Renal pelvis (tissue), 12 donors: ENCODE data around the gene ZNF565. TPM values are rescaled to one million over a fixed set of nuclear protein-coding genes. Genes with fewer than 3 reads are reported as not detected.
"Not testable (repeated sequence)": the region's sequence is repeated elsewhere in the genome, so short reads cannot be mapped to it uniquely, and the experiment has no call there.

Experiments used
- DNase-seq: peaks from one replicate; pipeline ENCODE4 v3.0.0-alpha.2; 2013
- long read RNA-seq, 16 experiments: transcript quantifications; one replicate each; lab custom pipeline, GENCODE V29; 2026
- polyA plus RNA-seq, 3 donors: library from polyadenylated mRNA; unstranded; fragments of 120-200 nt; gene quantifications; one replicate each; pipeline ENCODE4 v1.2.1, GENCODE V29; 2013; ENCODE audit not compliant: insufficient read length in 3 of 3

ZNF565 gene
- 1 to 10 TPM; 5.8 to 8.5 (median 8.5) TPM for polyA plus RNA-seq
- long read RNA-seq, donor 1, partial matches to known transcripts: 0 of 1 reads
- long read RNA-seq, donor 1, other reads (novel, unspliced or antisense): 0 of 1 reads
- long read RNA-seq, donor 2, partial matches to known transcripts: 0 of 1 reads
- long read RNA-seq, donor 2, other reads (novel, unspliced or antisense): 0 of 1 reads
- long read RNA-seq, donor 3, partial matches to known transcripts: 181 of 209 reads
- long read RNA-seq, donor 3, other reads (novel, unspliced or antisense): 27 of 209 reads
- long read RNA-seq, donor 4, partial matches to known transcripts: 16 of 35 reads
- long read RNA-seq, donor 4, other reads (novel, unspliced or antisense): 18 of 35 reads
- long read RNA-seq, donor 5, partial matches to known transcripts: 0 of 22 reads
- long read RNA-seq, donor 5, other reads (novel, unspliced or antisense): 21 of 22 reads
- long read RNA-seq, donor 6: 0 reads
- long read RNA-seq, donor 7, partial matches to known transcripts: 0 of 1 reads
- long read RNA-seq, donor 7, other reads (novel, unspliced or antisense): 0 of 1 reads
- long read RNA-seq, donor 8, partial matches to known transcripts: 19 of 26 reads
- long read RNA-seq, donor 8, other reads (novel, unspliced or antisense): 7 of 26 reads
- long read RNA-seq, donor 9, partial matches to known transcripts: 7 of 36 reads
- long read RNA-seq, donor 9, other reads (novel, unspliced or antisense): 29 of 36 reads
- long read RNA-seq, donor 10, partial matches to known transcripts: 8 of 40 reads
- long read RNA-seq, donor 10, other reads (novel, unspliced or antisense): 31 of 40 reads
- long read RNA-seq, donor 11, partial matches to known transcripts: 109 of 121 reads
- long read RNA-seq, donor 11, other reads (novel, unspliced or antisense): 11 of 121 reads
- long read RNA-seq, donor 12, partial matches to known transcripts: 74 of 117 reads
- long read RNA-seq, donor 12, other reads (novel, unspliced or antisense): 41 of 117 reads
- long read RNA-seq, donor 13, partial matches to known transcripts: 9 of 14 reads
- long read RNA-seq, donor 13, other reads (novel, unspliced or antisense): 5 of 14 reads
- long read RNA-seq, donor 14: 0 reads
- long read RNA-seq, donor 15, partial matches to known transcripts: 0 of 2 reads
- long read RNA-seq, donor 15, other reads (novel, unspliced or antisense): 0 of 2 reads
- long read RNA-seq, donor 16, partial matches to known transcripts: 72 of 93 reads
- long read RNA-seq, donor 16, other reads (novel, unspliced or antisense): 18 of 93 reads

DNA sequence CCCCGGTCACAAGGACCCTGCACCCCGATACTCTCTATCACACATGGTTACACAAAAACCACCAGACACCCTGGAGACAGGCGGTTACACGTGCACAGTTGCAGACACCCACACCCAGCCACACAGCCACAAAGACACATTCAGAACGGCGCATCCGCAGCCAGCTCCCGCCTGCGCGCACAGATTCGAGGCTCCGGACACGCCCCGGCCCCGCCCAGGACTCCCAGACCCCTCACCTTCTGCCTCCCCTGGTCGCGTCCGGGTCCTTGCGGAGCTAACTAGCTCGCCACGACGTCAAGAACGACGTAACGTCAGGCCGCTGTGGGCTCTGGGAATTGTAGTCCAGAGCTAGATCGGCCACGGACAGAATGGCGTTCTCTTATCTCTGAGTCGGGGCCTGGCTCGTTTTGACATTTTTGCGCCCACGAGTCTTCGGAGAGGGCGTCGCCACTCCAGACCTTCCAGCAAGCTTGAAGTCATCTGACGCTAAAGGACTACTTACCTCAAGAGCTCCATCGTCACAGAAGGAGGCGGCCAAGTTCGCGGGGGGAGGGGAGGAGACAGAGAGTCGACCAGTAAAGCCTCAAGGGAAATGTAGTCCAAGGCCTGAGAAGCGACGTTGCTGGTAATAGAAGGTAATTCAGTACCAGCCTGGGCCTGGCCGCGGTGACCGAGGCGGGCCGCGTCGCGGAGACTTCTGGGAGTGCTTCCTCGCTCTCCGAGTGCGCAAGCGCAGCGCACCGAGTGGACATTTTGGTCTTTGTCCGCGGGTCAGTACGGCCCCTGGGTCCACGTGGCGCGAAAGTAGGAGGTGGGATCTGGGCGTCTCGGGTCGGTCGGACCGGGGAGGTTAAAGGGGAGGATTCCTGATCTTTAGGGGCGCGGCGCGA, at the start of gene ZNF565, which contains the start of gene ZNF146:
Gene ZNF565 (minus strand): TSS at position 280 of the 890 bp plus-strand sequence. CDS start 12,680 bp downstream, outside the sequence.
Gene ZNF146 (plus strand): TSS at position 721 of the 890 bp plus-strand sequence. CDS start 21,335 bp downstream, outside the sequence.
- peak; percentile 98 for DNase-seq

DNA sequence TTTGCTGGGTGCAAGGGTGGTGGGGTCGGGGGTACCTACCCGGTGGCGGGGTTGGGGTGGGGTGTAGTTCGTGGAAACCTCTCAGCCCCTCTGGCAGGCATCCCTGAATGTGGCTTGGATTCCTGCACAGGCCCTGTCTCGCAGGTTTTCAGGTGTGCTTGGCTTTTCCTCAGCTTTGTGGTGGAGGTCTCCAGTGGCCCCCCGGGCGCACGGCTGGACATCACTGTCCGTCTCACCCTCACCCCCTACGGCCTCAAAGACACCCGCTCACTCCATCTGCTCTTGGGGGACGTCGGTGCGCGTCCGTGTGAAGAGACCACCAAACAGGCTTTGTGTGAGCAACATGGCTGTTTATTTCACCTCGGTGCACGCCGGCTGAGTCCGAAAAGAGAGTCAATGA, 44.7 kb upstream of the ZNF565 start:
- no peak for DNase-seq

DNA sequence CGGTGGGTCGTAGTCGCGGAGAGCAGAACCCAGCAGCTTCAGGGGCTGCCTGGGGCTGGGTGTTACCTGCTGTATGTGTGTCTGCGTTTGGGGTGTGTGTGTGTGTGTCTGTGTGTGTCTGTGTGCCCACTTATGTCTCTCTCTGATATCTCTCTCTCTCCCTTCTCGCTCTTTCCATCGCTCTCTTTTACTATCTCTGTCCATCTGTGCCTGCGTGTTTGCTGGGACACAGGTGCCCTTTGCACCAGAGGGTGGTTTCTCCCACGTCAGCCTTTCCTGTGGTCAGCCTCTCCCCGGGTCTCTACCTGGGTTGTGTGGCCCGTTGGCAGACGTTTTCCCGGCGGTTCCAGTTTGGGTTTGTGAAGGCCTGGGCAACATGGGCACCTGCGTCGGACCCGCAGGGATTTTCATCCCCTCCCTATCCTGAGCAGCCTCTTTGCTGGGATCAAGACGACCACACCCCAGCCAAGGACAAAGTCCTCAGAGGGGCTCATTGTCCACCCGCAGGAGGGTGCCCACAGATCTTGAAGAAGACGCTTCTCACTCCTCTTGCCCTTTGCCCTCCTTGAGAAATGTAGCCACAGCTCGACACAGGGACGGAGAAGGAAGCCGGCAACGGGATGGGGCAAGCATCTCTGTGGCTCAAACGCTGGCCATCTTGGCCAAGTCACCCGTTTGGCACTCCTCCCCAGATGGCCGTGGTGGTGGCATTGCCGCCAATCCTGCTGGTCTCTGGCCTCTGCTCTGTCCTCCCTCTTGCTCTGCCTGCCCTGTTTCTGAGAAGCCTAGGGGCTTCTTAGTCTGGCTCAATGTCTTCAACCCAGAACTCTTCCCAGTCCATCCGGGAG, 43.8 kb upstream of the ZNF565 start:
- no peak for DNase-seq

DNA sequence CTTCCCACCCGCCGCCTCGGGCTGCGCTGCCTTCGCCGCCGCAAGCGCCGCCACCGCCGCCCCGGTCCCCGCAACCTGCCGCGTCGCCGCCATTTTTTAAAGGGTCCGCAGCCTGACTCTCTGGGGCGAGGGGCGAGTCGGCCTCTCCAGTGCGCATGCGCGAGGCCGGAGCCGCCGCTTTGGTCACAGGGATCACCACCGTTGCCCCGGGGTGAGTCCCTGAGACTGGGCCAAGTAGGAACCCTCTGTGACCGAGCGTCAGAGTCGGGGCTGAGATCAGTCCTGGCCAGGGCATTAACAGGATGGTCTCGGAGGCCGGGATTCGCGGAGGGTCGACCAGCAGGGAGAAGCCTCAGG, 43.0 kb upstream of the ZNF565 start:
- peak; percentile 33 for DNase-seq

DNA sequence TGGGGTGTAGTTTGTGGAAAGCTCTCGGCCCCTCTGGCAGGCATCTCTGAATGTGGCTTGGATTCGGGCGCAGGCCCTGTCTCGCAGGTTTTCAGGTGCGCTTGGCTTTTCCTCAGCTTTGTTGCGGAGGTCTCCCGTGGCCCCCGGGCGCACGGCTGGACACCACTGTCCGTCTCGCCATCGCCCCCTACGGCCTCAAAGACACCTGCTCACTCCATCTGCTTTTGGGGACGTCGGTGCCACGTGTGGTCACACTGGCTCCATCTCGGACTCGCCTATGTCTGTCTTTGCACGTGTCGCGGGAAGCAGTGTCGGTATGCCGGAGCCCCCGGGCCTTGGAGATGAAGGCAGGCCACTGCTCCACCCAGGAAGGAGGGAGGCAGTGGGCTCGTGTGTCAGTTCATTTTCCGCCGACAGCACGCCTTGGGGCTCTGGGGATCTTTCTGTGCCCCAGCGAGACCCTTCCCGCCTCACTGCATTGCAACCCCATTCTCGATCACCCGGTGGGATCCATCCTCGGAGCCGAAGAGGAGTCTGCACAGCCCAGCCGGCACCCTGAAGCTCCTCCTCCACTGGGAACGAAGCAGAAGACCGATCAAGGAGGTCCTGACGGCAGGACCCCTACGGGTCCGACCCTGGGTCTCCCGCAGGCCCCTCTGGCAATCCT, 42.5 kb upstream of the ZNF565 start:
- no peak for DNase-seq

DNA sequence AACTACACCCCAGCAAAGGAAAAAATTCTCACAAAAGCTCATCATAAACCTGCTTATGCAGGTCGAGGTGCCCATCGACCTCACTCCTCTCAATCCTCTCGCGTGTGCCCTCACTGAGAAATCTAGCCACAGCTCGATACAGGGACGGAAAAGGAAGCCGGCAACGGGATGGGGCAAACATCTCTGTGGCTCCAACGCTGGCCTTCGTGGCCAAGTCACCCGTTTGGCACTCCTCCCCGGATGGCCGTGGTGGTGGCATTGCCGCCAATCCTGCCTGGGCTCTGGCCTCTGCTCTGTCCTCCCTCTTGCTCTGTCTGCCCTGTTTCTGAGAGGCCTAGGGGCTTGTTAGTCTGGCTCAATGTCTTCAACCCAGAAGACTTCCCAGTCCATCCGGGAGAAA, 41.6 kb upstream of the ZNF565 start:
- no peak for DNase-seq

DNA sequence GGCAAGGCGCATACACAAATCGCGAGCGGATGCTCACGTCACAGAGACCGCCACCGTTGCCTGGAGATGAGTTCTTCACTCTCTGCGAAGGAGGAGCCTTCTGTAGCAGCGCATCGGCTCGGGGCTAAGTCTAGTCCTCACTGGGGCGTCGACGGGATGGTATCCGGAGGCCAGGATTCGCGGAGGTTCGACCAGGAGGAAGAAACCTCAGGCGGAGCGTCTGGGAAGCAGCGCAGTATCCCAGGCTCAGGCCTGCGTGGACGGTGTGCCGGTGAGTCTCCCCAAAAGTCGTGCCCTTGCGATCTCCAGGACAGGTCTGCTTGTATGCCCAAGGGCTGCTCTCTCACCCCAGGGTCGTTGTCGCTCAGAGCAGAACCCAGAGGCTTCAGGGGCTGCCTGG, 40.9 kb upstream of the ZNF565 start:
- DNase-seq: no peak

DNA sequence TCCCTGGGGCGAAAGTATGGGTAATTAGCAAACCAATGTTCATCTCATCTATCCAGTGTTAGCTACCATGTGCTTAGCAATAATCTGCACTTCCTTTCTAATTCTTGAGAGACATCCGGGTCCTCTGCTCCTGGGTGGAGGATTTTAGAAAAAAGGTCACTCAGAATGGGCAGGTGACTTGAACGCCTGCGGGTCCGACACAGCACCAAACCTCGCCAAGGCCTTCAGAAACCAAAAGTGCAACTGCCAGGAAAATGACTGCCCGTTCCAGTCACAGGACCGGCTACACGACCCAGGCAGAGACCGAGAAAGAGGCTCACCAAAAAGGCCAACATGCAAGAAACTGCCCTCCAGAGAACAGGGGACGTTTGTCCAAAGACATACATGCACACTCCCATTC, 40.4 kb upstream of the ZNF565 start:
- no peak for DNase-seq

DNA sequence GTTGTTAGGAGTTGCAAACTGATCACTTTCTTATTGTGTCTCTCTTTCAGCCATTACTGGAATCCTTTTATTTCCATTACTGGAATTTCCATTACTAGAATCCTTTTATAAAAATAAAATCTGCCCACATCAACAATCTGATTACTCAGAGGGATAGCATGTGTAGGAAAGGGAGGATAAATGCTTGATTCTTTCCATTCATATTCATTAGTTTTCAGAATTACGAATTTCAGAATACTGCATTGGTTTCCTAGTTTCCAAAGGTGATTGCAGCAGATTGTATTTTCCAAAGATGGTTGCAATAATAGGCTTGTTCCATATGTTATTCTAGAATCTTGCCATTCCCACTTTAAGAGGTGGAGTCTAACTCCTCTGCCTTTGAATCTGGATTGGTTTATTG, 37.6 kb upstream of the ZNF565 start:
- DNase-seq: no peak

DNA sequence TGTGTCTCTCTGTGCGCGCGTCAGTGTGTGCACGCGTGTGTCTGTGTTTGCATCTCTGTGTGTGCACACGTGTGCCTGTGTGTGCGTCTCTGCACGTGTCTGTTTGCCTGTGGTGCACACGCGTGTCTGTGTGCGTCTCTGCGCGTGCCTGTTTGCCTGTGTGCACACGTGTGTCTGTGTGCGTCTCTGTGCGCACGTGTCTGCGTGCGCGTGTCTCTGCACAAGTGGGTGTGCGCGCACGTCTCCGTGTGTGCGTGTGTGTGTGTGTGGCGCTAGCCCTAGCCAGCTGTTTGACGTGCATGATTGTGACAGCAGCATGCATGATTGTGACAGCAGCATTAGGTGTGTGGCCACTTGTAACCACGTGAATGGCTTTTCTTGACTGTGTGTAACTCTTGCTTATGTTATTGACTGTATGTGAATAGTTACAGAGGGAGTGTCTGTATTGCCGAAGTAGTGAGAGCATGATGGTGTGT, 31.6 kb upstream of the ZNF565 start:
- no peak for DNase-seq

DNA sequence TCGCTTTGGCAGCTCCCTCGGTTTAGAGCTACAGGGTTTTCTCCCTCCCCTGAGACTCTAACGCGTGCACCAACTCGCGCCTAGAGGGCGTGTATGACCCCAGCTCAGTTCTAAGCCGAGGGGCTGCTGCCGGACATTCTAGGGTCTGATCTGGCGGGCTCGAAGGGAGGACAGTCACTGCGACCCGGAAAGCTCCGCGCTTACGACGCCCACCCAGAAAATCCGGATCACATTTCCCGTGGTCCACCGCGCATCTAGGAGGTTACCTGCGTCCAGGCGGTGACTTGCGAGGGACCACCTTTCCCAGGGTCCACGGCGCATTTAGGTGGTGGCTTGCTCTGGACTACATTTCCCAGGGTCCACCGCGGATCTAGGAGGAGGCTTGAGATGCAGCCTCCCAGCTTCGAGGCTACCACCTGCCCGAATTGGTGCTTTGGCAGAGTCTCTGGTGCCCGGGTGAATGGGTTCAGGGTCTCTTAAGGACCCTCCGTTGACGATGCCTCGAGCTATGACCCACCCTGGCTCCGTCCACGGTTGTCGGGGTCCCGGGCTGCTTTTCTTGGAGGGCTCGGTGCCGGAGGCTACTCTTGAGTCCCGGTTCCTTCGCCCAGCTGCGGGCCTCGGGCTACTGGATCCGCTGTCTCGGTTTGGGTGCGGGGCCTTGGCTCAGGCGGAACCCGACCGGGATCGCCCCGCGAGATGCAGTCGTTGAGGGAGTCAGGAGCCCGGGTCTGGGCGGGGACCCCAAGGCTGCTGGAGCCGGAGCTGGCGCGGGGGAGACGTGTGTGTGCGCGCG, 30.9 kb upstream of the ZNF565 start:
- peak; percentile 66 for DNase-seq

DNA sequence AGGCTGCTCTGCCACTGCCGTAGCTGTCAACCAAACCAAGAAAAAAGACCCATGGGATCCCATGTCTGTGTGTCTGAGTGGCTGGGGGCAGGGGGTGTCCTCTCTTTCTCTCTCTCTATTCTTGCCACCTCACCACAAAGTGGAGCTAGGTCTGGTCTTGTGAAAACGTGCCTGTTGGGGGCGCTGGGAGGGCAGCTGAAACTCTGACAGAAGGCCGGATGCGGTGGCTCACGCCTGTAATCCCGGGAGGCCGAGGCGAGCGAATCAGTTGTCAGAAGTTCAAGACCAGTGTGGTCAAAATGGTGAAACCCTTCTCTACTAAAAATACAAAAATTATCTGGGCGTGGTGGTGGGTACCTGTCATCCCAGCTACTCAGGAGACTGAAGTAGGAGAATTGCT, 29.6 kb upstream of the ZNF565 start:
- no peak for DNase-seq

DNA sequence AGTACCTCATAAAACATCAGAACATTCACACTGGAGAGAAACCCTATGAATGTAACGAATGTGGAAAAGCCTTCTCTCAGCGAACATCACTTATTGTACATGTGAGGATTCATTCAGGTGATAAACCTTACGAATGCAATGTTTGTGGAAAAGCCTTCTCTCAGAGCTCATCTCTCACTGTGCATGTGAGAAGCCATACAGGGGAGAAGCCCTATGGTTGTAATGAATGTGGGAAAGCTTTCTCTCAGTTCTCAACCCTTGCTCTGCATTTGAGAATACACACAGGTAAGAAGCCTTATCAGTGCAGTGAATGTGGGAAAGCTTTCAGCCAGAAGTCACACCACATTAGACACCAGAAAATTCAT, 22.5 kb upstream of the ZNF565 start:
- DNase-seq: no peak

DNA sequence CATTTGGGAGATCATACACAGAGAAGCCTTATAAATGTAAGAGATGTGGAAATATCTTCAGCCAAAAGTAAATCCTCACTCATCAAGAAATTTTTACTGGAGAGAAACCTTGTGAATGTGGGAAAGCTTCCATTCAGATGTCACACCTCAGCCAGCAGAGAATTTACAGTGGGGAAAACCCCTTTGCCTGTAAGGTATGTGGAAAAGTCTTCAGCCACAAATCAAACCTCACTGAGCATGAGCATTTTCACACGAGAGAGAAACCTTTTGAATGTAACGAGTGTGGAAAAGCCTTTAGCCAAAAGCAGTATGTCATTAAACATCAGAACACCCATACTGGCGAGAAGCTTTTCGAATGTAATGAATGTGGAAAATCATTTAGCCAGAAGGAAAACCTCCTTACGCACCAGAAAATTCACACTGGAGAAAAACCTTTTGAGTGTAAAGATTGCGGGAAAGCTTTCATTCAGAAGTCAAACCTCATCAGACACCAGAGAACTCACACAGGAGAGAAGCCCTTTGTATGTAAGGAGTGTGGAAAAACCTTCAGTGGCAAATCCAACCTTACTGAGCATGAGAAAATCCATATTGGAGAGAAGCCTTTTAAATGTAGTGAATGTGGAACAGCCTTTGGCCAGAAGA, 22.0 kb upstream of the ZNF565 start:
- no peak for DNase-seq

DNA sequence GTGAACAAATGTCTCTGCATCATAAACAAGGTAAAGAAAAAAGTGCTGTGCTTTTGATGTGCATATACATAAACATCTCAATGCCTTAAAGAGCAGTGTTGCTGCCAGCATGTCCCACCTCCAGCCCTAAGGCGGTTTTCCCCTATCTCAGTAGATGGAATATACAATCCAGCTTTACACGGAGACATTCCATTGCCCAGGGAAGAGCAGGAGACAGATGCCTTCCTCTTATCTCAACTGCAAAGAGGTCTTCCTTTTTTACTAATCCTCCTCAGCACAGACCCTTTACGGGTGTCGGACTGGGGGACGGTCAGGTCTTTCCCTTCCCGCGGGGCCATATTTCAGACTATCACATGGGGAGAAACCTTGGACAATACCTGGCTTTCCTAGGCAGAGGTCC, 19.2 kb upstream of the ZNF565 start:
- DNase-seq: not testable (repeated sequence)

DNA sequence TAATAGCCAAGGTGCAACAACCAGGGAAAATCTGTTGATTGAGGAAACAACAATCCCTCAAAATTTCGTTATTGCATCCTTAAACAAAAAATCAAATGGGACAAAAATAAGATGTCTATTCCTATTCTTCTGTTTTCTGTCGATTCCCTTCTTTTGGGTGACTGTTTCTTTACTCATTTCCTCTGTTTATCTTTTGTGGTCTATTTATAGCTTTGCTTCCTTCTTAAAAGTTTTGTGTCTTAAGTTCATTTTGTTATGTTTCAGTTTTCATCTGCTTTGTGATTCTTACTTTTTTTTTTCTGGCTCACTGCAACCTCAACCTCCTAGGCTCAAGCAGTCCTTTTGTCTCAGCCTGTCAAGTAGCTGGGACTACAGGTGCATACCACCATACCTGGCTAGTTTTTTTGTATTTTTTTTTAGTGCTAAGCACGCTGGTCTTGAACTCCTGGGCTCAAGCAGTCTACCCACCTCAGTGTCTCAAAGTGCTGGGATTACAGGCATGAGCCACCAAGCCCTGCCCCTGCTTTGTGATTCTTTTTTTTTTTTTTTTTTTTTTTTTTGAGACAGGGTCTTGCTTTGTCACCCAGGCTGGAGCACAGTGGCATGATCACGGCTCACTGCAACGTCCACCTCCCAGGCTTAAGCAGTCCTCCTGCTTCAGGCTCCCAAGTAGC, 10.9 kb upstream of the ZNF565 start:
- DNase-seq: no peak

DNA sequence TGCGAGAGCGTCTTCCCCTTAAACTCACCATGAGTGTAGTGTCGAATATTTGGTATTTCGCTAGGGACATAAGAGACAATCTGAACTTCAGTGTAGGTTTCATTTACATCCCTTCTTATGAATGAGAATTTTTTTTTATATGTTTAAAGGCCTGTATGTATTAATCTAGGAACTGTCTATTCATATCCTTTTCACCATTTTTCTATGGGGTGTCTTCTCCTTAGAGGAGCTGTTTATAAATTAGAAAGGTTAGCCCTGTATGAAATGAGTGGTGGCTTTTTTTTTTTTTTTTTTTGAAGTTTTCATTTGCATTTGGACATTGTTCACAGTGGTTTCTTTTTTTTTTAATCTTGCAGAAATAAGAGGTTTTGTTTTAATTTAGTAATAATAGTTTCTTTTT, 8.0 kb upstream of the ZNF565 start:
- no peak for DNase-seq
